Fibroblast of skin of right quadriceps (primary cell): ENCODE measurements around the gene LASP1NB.

Experiments used
- DNase-seq: peaks from one replicate; pipeline ENCODE4 v3.0.0-alpha.2; 2013

Gene LASP1NB

GRCh38 chr17:38970128-38970527 lies 44.7 kb downstream of the LASP1NB start:
- no peak for DNase-seq

- DNase-seq = no peak
These were observed 45.4 kb downstream of the LASP1NB start for GRCh38 chr17:38970804-38971203.

GRCh38 chr17:38976187-38976551 lies 50.8 kb downstream of the LASP1NB start:
- DNase-seq = peak; percentile 73

GRCh38 chr17:38978180-38978579 lies 52.8 kb downstream of the LASP1NB start:
- DNase-seq = no peak
